ENCODE measurements around the gene GADD45B.

GRCh38 chr19:2516727-2517126 lies 40.8 kb downstream of the GADD45B start:
- TF ChIP-seq EP300 (conservative IDR thresholded peaks at IDR 0.05; ENCODE audit: poor library complexity, severe bottlenecking) (no peak), CTCF (IDR thresholded peaks at IDR 0.05; ENCODE audit: poor library complexity, severe bottlenecking) (no peak), EZH2 (IDR thresholded peaks at IDR 0.05; ENCODE audit: borderline replicate concordance, insufficient read depth, low read length, poor library complexity, severe bottlenecking) (no peak), REST (IDR thresholded peaks at IDR 0.05; ENCODE audit: borderline replicate concordance) (no peak), SMC3 (conservative IDR thresholded peaks at IDR 0.05; ENCODE audit: poor library complexity) (no peak), POLR2AphosphoS5 (IDR thresholded peaks at IDR 0.05) (no peak), TAF1 (IDR thresholded peaks at IDR 0.05; ENCODE audit: low read depth) (no peak), MXI1 (conservative IDR thresholded peaks at IDR 0.05; ENCODE audit: poor library complexity, severe bottlenecking) (no peak)

Measured in neural cell (in vitro differentiated cells).